Stimulated activated CD8-positive, alpha-beta memory T cell treated with anti-CD3 and anti-CD28 coated beads, Interleukin-7, amount 100 ng/mL, for 48 hours (primary cell): Measurements from ENCODE around the gene CTIF.

ENCODE experiments used
- DNase-seq, 2 donors: peaks; one replicate each; pipeline ENCODE4 v3.0.0-alpha.2; 2020; ENCODE audit warnings: low read depth in 1 of 2; ENCODE audit errors: extremely low read depth in 1 of 2

CTIF gene

GRCh38 chr18:48781988-48782363, 243.1 kb downstream of the CTIF start:
- DNase-seq = no peak

- DNase-seq = no peak
Measured at GRCh38 chr18:48782381-48782861, 243.6 kb downstream of the CTIF start.

GRCh38 chr18:48783616-48784520, 245.0 kb downstream of the CTIF start:
- DNase-seq = no peak

- no peak for DNase-seq
Measured at GRCh38 chr18:48784656-48785055, 245.8 kb downstream of the CTIF start.

DNA sequence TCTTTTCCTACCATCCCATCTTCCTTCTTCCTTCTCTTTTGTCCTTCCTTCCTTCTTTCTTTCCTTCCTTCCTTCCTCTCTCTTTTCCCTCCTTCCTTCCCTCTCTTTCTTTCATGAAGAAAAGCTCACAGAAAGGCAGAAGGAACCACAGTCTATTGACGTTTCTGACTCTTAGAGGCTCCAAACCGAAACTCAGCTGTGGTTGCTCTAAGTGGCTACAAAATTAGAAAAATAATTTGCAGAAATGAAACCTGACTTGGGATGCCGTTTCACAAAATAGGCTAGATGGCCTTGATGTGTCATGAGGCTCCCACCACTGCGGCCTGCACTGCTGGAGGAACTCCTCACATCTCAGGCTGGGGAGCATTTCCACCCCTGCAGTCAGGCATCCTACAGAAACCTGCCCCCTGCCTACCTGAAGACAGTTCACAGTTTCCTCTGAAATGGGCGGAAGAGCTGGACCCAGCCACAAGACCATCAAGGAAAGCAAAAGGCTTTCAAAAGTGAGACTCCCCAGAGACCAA, 246.3 kb downstream of the CTIF start:
- no peak for DNase-seq

GRCh38 chr18:48785736-48786454, 247.1 kb downstream of the CTIF start:
- DNase-seq = no peak

- no peak for DNase-seq
Measured at GRCh38 chr18:48786455-48787202, 247.8 kb downstream of the CTIF start.

DNA sequence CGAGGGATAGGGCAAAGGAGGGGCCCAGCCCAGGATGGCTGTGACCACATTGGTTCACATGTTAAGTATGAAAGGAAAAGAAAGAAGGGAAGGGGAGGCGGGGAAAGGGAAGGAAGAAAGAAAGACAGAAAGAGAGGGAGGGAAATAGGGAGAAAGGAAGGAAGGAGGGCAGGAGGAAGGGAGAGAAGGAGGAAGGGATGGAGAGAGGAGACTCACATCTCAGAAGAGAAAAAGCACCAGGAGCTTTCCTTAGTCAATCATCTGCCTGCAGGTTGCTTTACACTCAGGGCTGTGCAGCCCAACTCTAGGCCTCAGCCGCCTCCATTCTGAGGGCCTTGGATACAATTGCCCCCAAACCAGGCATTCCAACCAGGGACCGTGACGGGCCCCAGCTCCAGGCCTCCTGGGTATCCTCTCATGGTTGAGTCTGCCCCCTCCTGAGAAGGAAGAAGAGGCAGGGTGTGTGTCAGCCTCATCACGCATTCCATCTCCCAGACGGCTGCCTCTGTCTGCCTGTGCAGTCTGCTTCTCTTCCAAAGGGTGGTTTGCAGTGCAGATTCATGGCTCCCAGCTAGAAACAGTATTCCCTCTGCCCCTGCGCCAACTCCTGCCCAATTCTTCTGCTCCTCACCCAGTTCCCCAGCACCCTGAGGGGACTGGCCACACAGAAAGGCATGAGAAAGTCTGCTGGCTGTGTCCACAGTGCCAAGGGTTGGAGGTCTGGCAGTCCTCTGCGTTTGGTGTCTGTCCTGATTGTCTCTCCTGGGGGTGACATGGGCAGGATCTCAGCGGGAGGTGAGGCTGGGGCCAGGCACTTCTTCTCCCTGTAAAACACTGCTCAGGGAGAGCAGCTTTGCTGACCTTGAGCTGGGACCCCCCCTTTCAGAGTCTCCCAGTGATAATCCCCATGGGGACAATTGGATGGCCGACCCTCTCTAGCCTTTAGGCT, 248.6 kb downstream of the CTIF start:
- no peak for DNase-seq

DNA sequence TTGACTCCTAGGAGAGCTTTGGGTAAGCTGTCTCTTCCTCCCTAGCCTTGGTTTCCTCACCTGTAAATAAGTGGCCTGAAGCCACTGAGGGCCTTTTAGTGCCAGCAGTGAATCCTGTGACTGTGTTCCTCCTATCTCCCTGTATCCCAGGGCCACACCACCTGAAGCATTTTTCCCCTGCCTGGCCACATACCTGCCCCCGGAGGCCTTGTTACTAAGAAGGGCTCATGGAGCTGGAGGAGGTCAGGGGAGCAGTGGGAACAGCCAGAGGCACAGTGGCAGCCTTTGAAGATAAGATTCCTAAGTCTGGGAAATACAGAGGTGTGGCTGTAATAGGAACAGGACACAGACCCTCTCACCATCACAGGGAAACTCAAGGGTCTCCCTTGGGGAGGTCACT, 249.5 kb downstream of the CTIF start:
- DNase-seq = no peak

- DNase-seq = no peak
Measured at GRCh38 chr18:48789259-48789812, 250.5 kb downstream of the CTIF start.

DNA sequence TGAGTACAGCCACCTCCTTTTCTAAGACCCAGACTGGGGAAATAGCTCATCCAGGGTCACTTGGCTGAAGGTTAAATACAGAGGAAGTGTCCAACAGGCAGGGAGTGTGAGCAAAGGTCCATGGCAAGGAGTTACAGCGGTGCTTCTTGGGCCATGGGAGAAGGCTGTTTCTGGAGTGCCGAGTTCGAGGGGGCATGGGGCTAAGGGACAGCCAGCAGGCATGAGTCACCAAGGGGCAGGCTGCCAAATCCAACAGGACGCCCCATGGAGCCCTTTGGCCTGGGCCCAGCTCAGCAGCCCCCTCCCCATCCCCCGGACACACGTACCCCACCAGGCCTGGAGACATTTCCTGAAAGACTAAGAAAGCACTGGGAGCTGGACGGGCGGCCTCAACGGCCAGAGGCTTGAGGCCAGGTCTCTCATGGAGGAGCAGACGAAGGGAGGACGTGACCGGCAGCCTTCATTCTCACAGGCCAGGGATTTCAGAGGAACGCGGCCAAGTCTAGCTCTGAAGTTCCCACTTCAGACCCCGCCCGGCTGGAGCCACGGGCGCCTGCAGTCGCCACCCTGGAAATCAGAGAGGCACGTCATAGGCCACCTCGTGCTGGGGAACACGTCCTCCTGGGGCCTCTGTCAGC, 251.5 kb downstream of the CTIF start:
- DNase-seq = no peak

- DNase-seq = no peak
Measured at GRCh38 chr18:48790869-48791635, 252.2 kb downstream of the CTIF start.

DNA sequence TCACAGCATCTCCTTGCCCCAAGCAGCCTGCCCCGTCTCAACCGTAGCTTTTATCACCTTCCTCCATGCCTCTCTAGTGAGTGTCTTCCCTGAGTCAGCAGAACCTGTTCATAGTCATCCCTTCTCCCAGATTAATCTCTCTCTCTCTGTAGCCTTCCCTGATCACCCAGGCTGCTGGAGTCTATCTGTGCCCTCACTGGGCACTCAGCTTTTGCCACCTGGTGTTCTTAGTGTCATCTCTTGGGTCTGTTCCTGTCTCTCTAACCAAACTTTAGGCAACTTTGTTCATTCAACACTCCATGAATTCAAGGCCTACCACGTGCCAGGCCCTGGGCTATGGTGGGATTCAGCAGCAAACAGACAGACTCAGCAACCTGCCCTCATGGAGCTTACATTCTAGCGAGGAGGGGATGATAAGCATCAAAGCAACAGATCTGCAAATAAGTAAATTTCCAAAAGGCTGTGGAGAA, 252.8 kb downstream of the CTIF start:
- DNase-seq = no peak

DNA sequence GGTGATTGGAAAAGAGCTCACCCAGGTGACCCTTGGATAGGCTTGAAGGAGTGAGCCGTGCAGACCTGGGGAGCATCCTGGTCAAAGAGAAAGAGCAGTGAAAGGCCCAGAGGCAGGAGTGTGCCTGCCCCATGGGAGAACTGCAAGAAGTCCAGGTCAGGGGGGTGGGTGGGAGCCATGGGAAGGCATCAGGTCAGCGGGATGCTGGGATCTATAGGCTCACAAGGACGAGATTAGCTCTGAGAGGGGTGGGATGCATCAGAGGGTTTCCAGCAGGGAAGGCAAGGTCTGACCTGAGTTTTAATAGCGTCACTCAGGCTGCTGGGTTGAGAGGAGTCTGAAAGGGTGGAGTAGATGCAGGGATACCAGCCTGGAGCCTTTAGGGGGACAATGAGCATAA, 253.3 kb downstream of the CTIF start:
- no peak for DNase-seq

DNA sequence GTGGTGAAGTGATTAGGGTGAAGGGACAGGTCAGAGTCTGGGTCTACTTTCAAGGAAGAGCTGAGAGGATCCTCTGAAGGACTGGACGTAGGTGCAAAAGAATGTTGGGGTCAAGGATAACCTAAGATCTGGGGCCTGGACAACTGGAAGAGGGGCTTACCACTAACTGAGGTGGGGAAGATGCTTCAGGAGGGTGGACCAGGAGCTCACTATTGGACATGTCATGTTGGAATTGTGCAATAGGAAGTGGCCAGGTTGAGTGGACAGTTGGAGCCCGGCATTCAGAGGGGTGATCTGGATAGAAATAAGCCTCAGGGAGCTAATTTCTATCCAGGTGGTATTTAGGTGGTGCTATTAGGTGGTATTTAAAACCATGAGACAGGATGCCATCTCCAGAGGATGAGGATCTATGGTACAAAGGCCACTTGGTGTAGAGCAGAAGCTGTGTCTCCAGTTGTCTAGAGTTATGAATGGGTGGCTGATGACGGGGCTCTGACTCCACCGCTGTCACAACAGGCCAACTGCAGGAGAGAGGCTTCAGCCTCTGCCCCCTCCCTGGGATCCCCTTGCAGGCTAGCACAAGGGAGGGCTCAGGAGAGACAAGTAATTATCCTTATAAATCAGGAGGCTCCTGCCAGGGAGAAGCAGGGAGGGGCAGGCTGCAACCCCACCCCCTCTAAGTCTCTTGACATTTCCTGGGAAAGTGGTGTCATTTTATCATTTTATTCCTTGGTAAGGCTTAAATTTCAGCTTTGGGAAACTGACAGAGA, 254.0 kb downstream of the CTIF start:
- no peak for DNase-seq

DNA sequence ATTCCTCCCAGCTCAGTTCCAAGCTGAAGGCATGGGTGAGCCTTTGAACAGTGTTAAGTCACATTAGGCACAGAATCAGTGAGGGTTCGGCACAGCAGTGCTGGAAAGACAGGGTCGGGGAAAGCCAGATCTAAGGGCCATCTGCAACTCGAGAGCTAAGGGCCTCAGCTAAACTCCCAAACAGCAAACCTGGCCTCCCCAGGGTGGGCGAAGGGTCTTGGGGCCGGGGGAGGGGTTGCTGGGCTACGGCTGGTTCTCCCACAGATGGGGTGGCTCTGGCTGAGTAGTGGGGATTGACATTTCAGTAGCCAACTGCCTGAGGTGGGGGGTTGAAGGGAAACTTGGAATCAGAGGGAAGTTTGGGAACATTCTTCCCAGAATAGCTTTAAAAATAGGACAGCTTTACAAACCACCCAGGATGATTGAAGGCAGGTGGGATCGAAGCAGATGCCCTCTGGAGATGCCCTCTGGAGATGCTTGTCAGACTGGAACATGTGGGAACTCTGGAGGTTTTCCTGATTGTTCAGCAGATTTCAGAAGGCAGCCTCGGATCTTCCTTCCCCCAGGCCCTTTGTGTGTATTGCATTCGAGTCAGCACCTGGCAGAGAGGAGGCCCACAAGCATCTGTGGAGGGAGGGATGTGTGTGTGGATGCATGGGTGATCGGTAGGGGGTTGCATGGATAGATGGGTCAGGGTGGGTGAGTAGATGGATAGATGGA, 255.6 kb downstream of the CTIF start:
- DNase-seq = no peak

GRCh38 chr18:48795696-48796095, 256.9 kb downstream of the CTIF start:
- no peak for DNase-seq
